ENCODE data around the gene NUP210L. TPM values are rescaled to one million over a fixed set of nuclear protein-coding genes. Genes with fewer than 3 reads are reported as not detected.

The NUP210L gene
- total RNA-seq, result under 1 TPM; 0.07 to 0.11 TPM
- polyA plus RNA-seq (2013, experiment 1 of 2), result not detected
- polyA plus RNA-seq (2013, experiment 2 of 2), result not detected
- long read RNA-seq, experiment 1, result 0 reads
- long read RNA-seq, experiment 2, partial matches to known transcripts, result 0 of 2 reads
- long read RNA-seq, experiment 2, other reads (novel, unspliced or antisense), result 2 of 2 reads
- long read RNA-seq, experiment 3, result 0 reads
- long read RNA-seq, experiment 4, result 0 reads

GRCh38 chr1:154154534-154155191 is at the start of gene NUP210L:
Gene NUP210L (minus strand): TSS chr1:154155073.
- 90 to 94% methylated on average over 19 to 29 of the region's 29 CpGs for WGBS, 2 experiments (ENCODE audit: insufficient coverage in 1 of 2, insufficient read length in 1 of 2)
- TF ChIP-seq CTCF (conservative IDR thresholded peaks at IDR 0.05), result no peak
- Mint-ChIP-seq H3K27me3 (ENCODE audit: insufficient read depth) (no peaks in the 10 kb centered on the region), H3K4me1 (peaks cover 26% of the 10 kb centered on the region), H3K27ac (peak within 1 kb of the TSS; percentile 68), H3K9me3 (peaks cover 2% of the 10 kb centered on the region), H3K36me3 (ENCODE audit: low read depth) (peaks cover 47% of the 10 kb centered on the region), H3K4me3 (no peak within 1 kb of the TSS)
- peak; percentile 87 for DNase-seq
- Histone ChIP-seq H3K9me3 (ENCODE audit: control insufficient read depth, low read length) (peaks cover 2% of the 10 kb centered on the region), H3K27me3 (ENCODE audit: control insufficient read depth, insufficient read depth, low read length, poor library complexity, severe bottlenecking) (no peaks in the 10 kb centered on the region), H3K4me3 (ENCODE audit: low read length) (no peak within 1 kb of the TSS), H3K27ac (ENCODE audit: low read depth, low read length) (peak within 1 kb of the TSS; percentile 3), H3K9ac (ENCODE audit: extremely low read depth, low read length, poor library complexity, severe bottlenecking) (no peak within 1 kb of the TSS), H3K36me3 (ENCODE audit: control insufficient read depth, insufficient read depth, low read length) (peaks cover 51% of the 10 kb centered on the region), H3K4me1 (ENCODE audit: control insufficient read depth, insufficient read depth, low read length) (peaks cover 5% of the 10 kb centered on the region)

GRCh38 chr1:154199563-154199879 is 44.6 kb upstream of the NUP210L start:
- H3K9me3 Mint-ChIP-seq, result no peaks in the 10 kb centered on the region
- no peak for DNase-seq
- TF ChIP-seq CTCF (conservative IDR thresholded peaks at IDR 0.05), result no peak
- H3K27ac ChIP-seq (ENCODE audit: low read depth, low read length), result no peak overlapping the region
- no peak overlapping the region for H3K4me3 Mint-ChIP-seq
- no peak overlapping the region for H3K27ac Mint-ChIP-seq
- H3K9me3 ChIP-seq (ENCODE audit: control insufficient read depth, low read length), result no peaks in the 10 kb centered on the region
- no peak overlapping the region for H3K4me3 ChIP-seq (ENCODE audit: low read length)
- H3K36me3 ChIP-seq (ENCODE audit: control insufficient read depth, insufficient read depth, low read length), result no peaks in the 10 kb centered on the region
- 85 to 94% methylated on average over 3 of the region's 3 CpGs for WGBS, 2 experiments (ENCODE audit: insufficient coverage in 1 of 2, insufficient read length in 1 of 2)
- no peaks in the 10 kb centered on the region for H3K4me1 Mint-ChIP-seq
- H3K9ac ChIP-seq (ENCODE audit: extremely low read depth, low read length, poor library complexity, severe bottlenecking), result no peak overlapping the region
- H3K27me3 ChIP-seq (ENCODE audit: control insufficient read depth, insufficient read depth, low read length, poor library complexity, severe bottlenecking), result peaks cover 4% of the 10 kb centered on the region
- H3K4me1 ChIP-seq (ENCODE audit: control insufficient read depth, insufficient read depth, low read length), result no peaks in the 10 kb centered on the region
- peaks cover 7% of the 10 kb centered on the region for H3K27me3 Mint-ChIP-seq (ENCODE audit: insufficient read depth)
- H3K36me3 Mint-ChIP-seq (ENCODE audit: low read depth), result no peaks in the 10 kb centered on the region

- Histone ChIP-seq H3K9me3 (ENCODE audit: control insufficient read depth, low read length) (no peaks in the 10 kb centered on the region), H3K4me1 (ENCODE audit: control insufficient read depth, insufficient read depth, low read length) (no peaks in the 10 kb centered on the region), H3K36me3 (ENCODE audit: control insufficient read depth, insufficient read depth, low read length) (no peaks in the 10 kb centered on the region), H3K9ac (ENCODE audit: extremely low read depth, low read length, poor library complexity, severe bottlenecking) (no peak overlapping the region), H3K27me3 (ENCODE audit: control insufficient read depth, insufficient read depth, low read length, poor library complexity, severe bottlenecking) (peaks cover 10% of the 10 kb centered on the region), H3K4me3 (ENCODE audit: low read length) (no peak overlapping the region), H3K27ac (ENCODE audit: low read depth, low read length) (no peak overlapping the region)
- no peaks in the 10 kb centered on the region for H3K9me3 Mint-ChIP-seq
- no peaks in the 10 kb centered on the region for H3K4me1 Mint-ChIP-seq
- peak; percentile 80 for DNase-seq
- H3K36me3 Mint-ChIP-seq (ENCODE audit: low read depth), result no peaks in the 10 kb centered on the region
- WGBS, 2 experiments (ENCODE audit: insufficient coverage in 1 of 2, insufficient read length in 1 of 2), result 24% methylated on average over 5 of the region's 5 CpGs; no CpG with 5 or more reads in 1 of the 2 experiments
- no peak overlapping the region for H3K27ac Mint-ChIP-seq
- peak; percentile 74 for TF ChIP-seq CTCF (conservative IDR thresholded peaks at IDR 0.05)
- no peak overlapping the region for H3K4me3 Mint-ChIP-seq
- H3K27me3 Mint-ChIP-seq (ENCODE audit: insufficient read depth), result peaks cover 12% of the 10 kb centered on the region
These were observed 44.1 kb upstream of the NUP210L start for GRCh38 chr1:154198756-154199562.

Data from endodermal cell (in vitro differentiated cells).